H1 (cell line): ENCODE data around the gene MPPED2. TPM values are rescaled to one million over a fixed set of nuclear protein-coding genes. Genes with fewer than 3 reads are reported as not detected.

ENCODE experiments used
- CTCF ChIA-PET: fragments of 300-600 bp; sonication (Branson Sonifier 250); formaldehyde crosslinking; loops from one replicate; lab custom pipeline; 2021; ENCODE audit not compliant: partially characterized antibody; lab: Charles Lee
- POLR2A ChIA-PET: fragments of 300-600 bp; sonication (Branson Sonifier 250); formaldehyde crosslinking; loops from one replicate; lab custom pipeline; 2021; ENCODE audit warnings: inconsistent platforms; ENCODE audit not compliant: partially characterized antibody; lab: Charles Lee
- DNase-seq, 2 experiments: peaks; one replicate each; pipeline versions ENCODE4 v3.0.0 to v3.0.0-alpha.2; 2010 to 2022; ENCODE audit warnings: low spot score in 2 of 2, low read depth in 1 of 2, mixed read lengths in 1 of 2
- FAIRE-seq: peaks from 2 replicates; lab custom pipeline; 2011; peaks lifted over from hg19 to GRCh38; lab: Jason Lieb, UNC
- H2AFZ ChIP-seq: 2 replicates; pipeline ENCODE4 v1.8.1; 2012; ENCODE audit warnings: low read length, inconsistent platforms
- H2AK5ac ChIP-seq: 2 replicates; pipeline ENCODE4 v1.6.1; 2013; ENCODE audit warnings: low read depth, low read length
- H2BK120ac ChIP-seq: replicated peaks from 2 replicates; pipeline ENCODE3; 2013; ENCODE audit warnings: low read depth, low read length, inconsistent platforms
- H2BK12ac ChIP-seq: 2 replicates; pipeline ENCODE4 v1.6.1; 2013; ENCODE audit warnings: low read depth, low read length
- H2BK15ac ChIP-seq: 2 replicates; pipeline ENCODE4 v1.6.1; 2013; ENCODE audit warnings: low read length
- H2BK20ac ChIP-seq: 2 replicates; pipeline ENCODE4 v1.6.1; 2013; ENCODE audit warnings: low read length
- H2BK5ac ChIP-seq: 2 replicates; pipeline ENCODE4 v1.6.1; 2013; ENCODE audit warnings: low read depth, low read length
- H3K14ac ChIP-seq: 2 replicates; pipeline ENCODE4 v1.6.1; 2013; ENCODE audit warnings: inconsistent platforms; ENCODE audit not compliant: insufficient read length
- H3K18ac ChIP-seq: 2 replicates; pipeline ENCODE4 v1.6.1; 2013; ENCODE audit warnings: low read length; ENCODE audit errors: extremely low read depth
- H3K23ac ChIP-seq: 2 replicates; pipeline ENCODE4 v1.6.1; 2013; ENCODE audit warnings: inconsistent platforms; ENCODE audit not compliant: insufficient read length
- H3K23me2 ChIP-seq: 2 replicates; pipeline ENCODE4 v1.6.1; 2013; ENCODE audit warnings: low read depth, low read length
- H3K27ac ChIP-seq: 2 replicates; pipeline ENCODE4 v1.6.1; 2011; ENCODE audit warnings: low read depth, low read length, inconsistent platforms
- H3K27me3 ChIP-seq, 4 experiments: replicated peaks in 1 of 4; 1 replicate in 1 of 4; 2 replicates in 3 of 4; pipeline versions ENCODE4 v1.6.1 to v1.8.1; 2011 to 2013; ENCODE audit warnings: low read length in 3 of 4, mild to moderate bottlenecking in 3 of 4, inconsistent platforms in 2 of 4, mixed read lengths in 2 of 4, moderate library complexity in 1 of 4; ENCODE audit not compliant: control insufficient read depth in 3 of 4, insufficient read depth in 3 of 4; ENCODE audit errors: extremely low read depth in 1 of 4
- H3K36me3 ChIP-seq, 4 experiments: 2 replicates each; pipeline versions ENCODE4 v1.6.1 to v1.8.1; 2011 to 2013; ENCODE audit warnings: mild to moderate bottlenecking in 4 of 4, low read length in 3 of 4, moderate library complexity in 2 of 4, control low read depth in 1 of 4, inconsistent platforms in 1 of 4; ENCODE audit not compliant: insufficient read depth in 4 of 4, control insufficient read depth in 2 of 4
- H3K4ac ChIP-seq: replicated peaks from 2 replicates; pipeline ENCODE3; 2013; ENCODE audit warnings: low read length, low read depth, mixed read lengths, inconsistent platforms; ENCODE audit not compliant: insufficient read length
- H3K4me1 ChIP-seq, 4 experiments: replicated peaks in 1 of 4; 1 replicate in 1 of 4; 2 replicates in 3 of 4; pipeline versions ENCODE4 v1.6.1 to v1.8.1; 2011 to 2013; ENCODE audit warnings: low read length in 3 of 4, inconsistent platforms in 2 of 4, mixed read lengths in 1 of 4; ENCODE audit not compliant: insufficient read depth in 4 of 4, control insufficient read depth in 3 of 4
- H3K4me2 ChIP-seq, 2 experiments: 2 replicates each; pipeline versions ENCODE4 v1.6.1 to v1.8.1; 2011 to 2013; ENCODE audit warnings: low read depth in 2 of 2, low read length in 2 of 2, control low read depth in 1 of 2, inconsistent platforms in 1 of 2, mild to moderate bottlenecking in 1 of 2; ENCODE audit not compliant: insufficient read depth in 1 of 2
- H3K4me3 ChIP-seq, 4 experiments: fragments of 200-600, 300-600 bp in 1 of 4; sonication (generic), shearing (Covaris generic), sonication (Bioruptor Twin) in 1 of 4; 2 replicates each; pipeline versions ENCODE4 v1.5.1 to v1.8.1; 2011 to 2016; ENCODE audit warnings: low read length in 4 of 4, low read depth in 3 of 4, control low read depth in 2 of 4, inconsistent platforms in 2 of 4, mild to moderate bottlenecking in 2 of 4, mixed read lengths in 1 of 4, moderate library complexity in 1 of 4; ENCODE audit not compliant: insufficient read depth in 2 of 4; ENCODE audit errors: extremely low read depth in 1 of 4
- H3K56ac ChIP-seq: replicated peaks from 2 replicates; pipeline ENCODE3; 2013; ENCODE audit warnings: low read depth, mild to moderate bottlenecking, mixed read lengths, low read length, inconsistent platforms; ENCODE audit not compliant: insufficient read length
- H3K79me1 ChIP-seq: 2 replicates; pipeline ENCODE4 v1.6.1; 2013; ENCODE audit warnings: low read depth, low read length, control low read depth
- H3K79me2 ChIP-seq, 2 experiments: 2 replicates each; pipeline versions ENCODE4 v1.6.1 to v1.8.1; 2012 to 2013; ENCODE audit warnings: low read length in 2 of 2, mild to moderate bottlenecking in 2 of 2, inconsistent platforms in 1 of 2; ENCODE audit not compliant: insufficient read depth in 2 of 2, control insufficient read depth in 1 of 2
- H3K9ac ChIP-seq, 4 experiments: replicated peaks in 1 of 4; 1 replicate in 1 of 4; 2 replicates in 3 of 4; pipeline versions ENCODE4 v1.6.1 to v1.8.1; 2011 to 2013; ENCODE audit warnings: low read depth in 3 of 4, low read length in 3 of 4, control low read depth in 2 of 4, mild to moderate bottlenecking in 2 of 4, moderate library complexity in 2 of 4, inconsistent platforms in 1 of 4; ENCODE audit errors: extremely low read depth in 1 of 4
- H3K9me3 ChIP-seq, 2 experiments: 2 replicates each; pipeline versions ENCODE4 v1.6.1 to v1.8.1; 2012 to 2013; ENCODE audit warnings: mild to moderate bottlenecking in 2 of 2, moderate library complexity in 2 of 2, control low read depth in 1 of 2, inconsistent platforms in 1 of 2, low read depth in 1 of 2, low read length in 1 of 2, mixed read lengths in 1 of 2; ENCODE audit not compliant: insufficient read depth in 2 of 2
- H4K20me1 ChIP-seq, 2 experiments: replicated peaks in 1 of 2; 2 replicates each; pipeline versions ENCODE3 to v1.8.1; 2011 to 2013; ENCODE audit warnings: inconsistent platforms in 2 of 2, low read length in 2 of 2, mild to moderate bottlenecking in 1 of 2; ENCODE audit not compliant: insufficient read depth in 2 of 2, control insufficient read depth in 1 of 2
- H4K5ac ChIP-seq: 2 replicates; pipeline ENCODE4 v1.6.1; 2013; ENCODE audit warnings: low read length, low read depth, mixed read lengths, inconsistent platforms; ENCODE audit not compliant: insufficient read length
- H4K8ac ChIP-seq: 2 replicates; pipeline ENCODE4 v1.8.0; 2013; ENCODE audit warnings: mild to moderate bottlenecking, moderate library complexity, low read length, inconsistent platforms; ENCODE audit not compliant: insufficient read depth; ENCODE audit errors: extremely low read depth
- H4K91ac ChIP-seq: replicated peaks from 2 replicates; pipeline ENCODE3; 2013; ENCODE audit warnings: low read length, mixed read lengths, inconsistent platforms; ENCODE audit not compliant: insufficient read length
- WGBS, 2 experiments: shearing (Covaris generic) in 1 of 2; methylation state at CpG; one replicate each; pipeline versions ENCODE4 v1.1.6 to v1.1.7; 2013 to 2015; ENCODE audit warnings: low lambda C conversion rate in 2 of 2, mixed read lengths in 2 of 2, inconsistent platforms in 1 of 2, low coverage in 1 of 2, missing lambda C conversion rate in 1 of 2; ENCODE audit not compliant: insufficient replicate concordance in 2 of 2, insufficient coverage in 1 of 2, insufficient read length in 1 of 2; ENCODE audit errors: extremely low coverage in 1 of 2, missing lambda C conversion rate in 1 of 2; 5-methylcytosine and 5-hydroxymethylcytosine counted together
- polyA plus RNA-seq, 7 experiments: library from polyadenylated mRNA; depleted of rRNA in 3 of 7; stranded (reverse) in 5 of 7; unstranded in 2 of 7; fragments of >200 nt in 5 of 7; fragments of 200-250 nt in 2 of 7; gene quantifications; 1 replicate in 5 of 7; 2 replicates in 1 of 7; 4 replicates in 1 of 7; pipeline versions ENCODE4 v1.2.1 to v1.2.3, GENCODE V29; 2011 to 2013; ENCODE audit warnings: missing spikeins in 2 of 7, mixed read lengths in 2 of 7
- total RNA-seq: library from RNA; stranded (reverse); fragmentation: NEBNext Ultra II Directional; extraction: Animal tissue kit (Norgen Biotek cat#: 25700); gene quantifications from 2 replicates; pipeline ENCODE4 v1.2.1, GENCODE V29; 2021

MPPED2 gene
- total and polyA plus RNA-seq, 2 of the 8 experiments (the other 6 are each of a cell fraction or from before 2014, with no cell fraction given): 1.3 to 3.5 TPM

DNA sequence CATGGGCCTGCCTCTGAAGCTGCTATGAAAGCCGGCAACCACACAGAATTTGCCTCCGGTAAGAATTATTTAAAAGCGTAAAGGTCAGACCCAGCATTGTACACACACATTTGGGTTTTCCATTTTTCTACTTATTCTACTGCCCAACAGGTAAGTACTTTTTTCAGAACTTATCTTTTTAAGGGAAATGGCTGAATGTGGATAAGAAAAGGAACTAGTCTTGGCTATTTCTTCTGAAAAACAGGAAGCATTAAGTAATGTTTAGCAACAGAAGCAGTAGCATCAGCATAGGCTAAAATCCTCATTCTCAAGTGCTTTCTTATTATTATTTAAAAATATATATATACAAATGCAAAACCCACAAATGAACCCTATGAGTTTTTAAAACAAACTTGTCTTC lies 103.1 kb downstream of the MPPED2 start:
- Histone ChIP-seq H3K36me3 (no peaks in the 10 kb centered on the region), H3K79me2 (no peaks in the 10 kb centered on the region), H3K14ac (no peak overlapping the region), H4K91ac (no peak overlapping the region), H3K56ac (no peak overlapping the region), H3K23me2 (no peaks in the 10 kb centered on the region), H3K23ac (no peak overlapping the region), H4K8ac (no peak overlapping the region), H2BK20ac (no peak overlapping the region), H2BK120ac (no peak overlapping the region), H3K9me3 (no peaks in the 10 kb centered on the region), H4K5ac (no peak overlapping the region), H3K27me3 (no peaks in the 10 kb centered on the region), H3K79me1 (no peaks in the 10 kb centered on the region), H2AK5ac (no peak overlapping the region), H3K4ac (no peak overlapping the region), H2BK5ac (no peak overlapping the region), H3K27ac (no peak overlapping the region), H3K18ac (no peak overlapping the region), H3K4me3 (no peak overlapping the region), H3K4me2 (no peak overlapping the region), H2BK15ac (no peak overlapping the region), H3K4me1 (peaks cover 4 to 20% (median 14%) of the 10 kb centered on the region in 4 experiments; a peak in 5 of 7 replicates), H4K20me1 (no peaks in the 10 kb centered on the region), H2BK12ac (no peak overlapping the region), H2AFZ (no peak overlapping the region), H3K9ac (no peak overlapping the region)
- no peak for FAIRE-seq
- DNase-seq: no peak
- POLR2A ChIA-PET: no interaction called here
- 60% methylated on average over 3 of the region's 3 CpGs; no CpG with 5 or more reads in 1 of the 2 experiments for WGBS, 2 experiments
- CTCF ChIA-PET: no interaction called here
